ENCODE measurements around the gene ZFP64.

DNA sequence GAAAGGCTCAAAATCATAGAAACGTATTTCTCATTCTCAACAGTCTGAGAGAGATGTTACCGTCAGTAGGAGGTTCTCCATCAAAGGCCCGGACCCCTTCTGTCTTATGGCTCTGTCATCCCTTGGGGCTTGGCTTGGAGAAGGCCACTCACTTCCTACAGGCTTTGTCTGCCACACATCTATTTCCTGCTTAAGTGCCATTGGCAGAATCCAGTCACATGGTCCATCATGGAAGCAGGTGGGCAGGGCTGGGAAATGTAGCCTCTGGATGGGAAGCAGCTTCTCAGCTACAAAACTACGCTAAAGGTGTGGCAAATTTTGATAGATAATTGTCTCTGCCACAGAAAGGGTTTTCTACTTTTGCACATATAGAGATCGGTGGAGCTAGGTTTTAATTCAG, 12.6 kb upstream of the ZFP64 start:
- TF ChIP-seq NFIC (IDR thresholded peaks at IDR 0.05): no peak
- no peak for TF ChIP-seq CEBPB (IDR thresholded peaks at IDR 0.05)
- no peak for TF ChIP-seq FOXM1 (IDR thresholded peaks at IDR 0.05; ENCODE audit: borderline replicate concordance, low read depth)
- no peak for TF ChIP-seq EGR1 (IDR thresholded peaks at IDR 0.05)
- no peak for TF ChIP-seq TAF1 (IDR thresholded peaks at IDR 0.05; ENCODE audit: low read depth)
- TF ChIP-seq MAX (IDR thresholded peaks at IDR 0.05): no peak
- TF ChIP-seq REST (IDR thresholded peaks at IDR 0.05; ENCODE audit: low read depth): no peak
- TF ChIP-seq USF1 (IDR thresholded peaks at IDR 0.05): peak; percentile 59; the same call in 1 of the 2 replicates
- no peak for TF ChIP-seq RAD21 (IDR thresholded peaks at IDR 0.05; ENCODE audit: low read depth)
- no peak for TF ChIP-seq TEAD4 (IDR thresholded peaks at IDR 0.05)
- no peak for TF ChIP-seq EP300 (IDR thresholded peaks at IDR 0.05; ENCODE audit: borderline replicate concordance)
- no peak for TF ChIP-seq TCF12 (IDR thresholded peaks at IDR 0.05; ENCODE audit: low read depth)
- TF ChIP-seq YY1 (IDR thresholded peaks at IDR 0.05; ENCODE audit: low read depth): no peak

Data from Ishikawa (cell line).